NB4 (cell line): Measurements from ENCODE around the gene TIMP4.

Source experiments
- DNase-seq: peaks from one replicate; pipeline ENCODE4 v3.0.0; 2010; ENCODE audit warnings: low read depth
- H3K4me3 ChIP-seq: one replicate; pipeline ENCODE4 v1.5.1; 2011; ENCODE audit warnings: mild to moderate bottlenecking, low read depth, low read length, moderate library complexity
- MAX ChIP-seq: IDR thresholded peaks from 2 replicates; pipeline ENCODE4 v1.6.1; 2011; ENCODE audit warnings: low read depth, low read length
- MYC ChIP-seq: IDR thresholded peaks from 2 replicates; pipeline ENCODE4 v1.6.1; 2011; ENCODE audit warnings: low read depth, low read length
- POLR2A ChIP-seq: IDR thresholded peaks from 2 replicates; pipeline ENCODE4 v1.6.1; 2011; ENCODE audit warnings: mild to moderate bottlenecking; ENCODE audit not compliant: insufficient read length; ENCODE audit errors: extremely low read depth
- TF ChIP-seq, protein P1 (sequence below): IDR thresholded peaks from one replicate; pipeline ENCODE4 v1.5.1; 2012; ENCODE audit warnings: low read depth, low read length

TIMP4 gene

DNA sequence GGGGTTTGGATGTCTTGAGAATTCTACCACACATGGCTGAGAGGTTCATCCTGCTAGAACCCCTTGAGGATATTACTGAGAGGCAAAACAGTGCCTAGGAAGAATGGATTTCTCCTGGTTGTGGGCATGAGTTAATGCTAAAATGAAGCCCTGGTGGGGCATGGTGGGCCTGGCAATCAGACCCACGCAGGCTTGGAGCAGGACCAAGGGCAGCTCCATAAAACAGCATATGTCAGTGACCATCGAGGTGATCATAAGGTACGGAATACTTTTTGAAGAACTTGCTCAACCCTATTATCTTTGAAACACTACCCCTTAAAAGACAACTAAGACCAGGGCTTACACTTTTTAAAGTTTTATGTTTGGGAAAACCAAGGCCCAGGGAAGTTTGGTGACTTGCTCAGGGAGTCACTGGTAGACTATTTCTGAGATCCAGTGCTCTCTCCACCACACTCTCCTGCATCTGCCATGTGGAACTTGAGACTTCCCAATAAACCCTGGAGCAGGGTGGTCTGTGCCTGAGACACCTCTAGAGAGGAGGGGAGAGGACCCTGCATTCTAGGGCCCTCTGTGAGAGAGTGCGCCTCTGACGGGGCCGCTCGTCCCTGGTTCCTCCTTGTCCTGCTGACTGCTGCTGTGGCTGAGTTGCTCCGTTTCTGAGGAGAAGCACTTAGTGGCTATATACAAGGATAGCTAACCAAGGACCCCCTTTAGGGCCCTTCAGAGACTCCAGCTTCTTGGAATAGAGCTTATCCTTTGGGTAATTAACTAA is 28.0 kb upstream of the TIMP4 start:
- no peak for TF ChIP-seq MAX
- TF ChIP-seq, protein P1, sequence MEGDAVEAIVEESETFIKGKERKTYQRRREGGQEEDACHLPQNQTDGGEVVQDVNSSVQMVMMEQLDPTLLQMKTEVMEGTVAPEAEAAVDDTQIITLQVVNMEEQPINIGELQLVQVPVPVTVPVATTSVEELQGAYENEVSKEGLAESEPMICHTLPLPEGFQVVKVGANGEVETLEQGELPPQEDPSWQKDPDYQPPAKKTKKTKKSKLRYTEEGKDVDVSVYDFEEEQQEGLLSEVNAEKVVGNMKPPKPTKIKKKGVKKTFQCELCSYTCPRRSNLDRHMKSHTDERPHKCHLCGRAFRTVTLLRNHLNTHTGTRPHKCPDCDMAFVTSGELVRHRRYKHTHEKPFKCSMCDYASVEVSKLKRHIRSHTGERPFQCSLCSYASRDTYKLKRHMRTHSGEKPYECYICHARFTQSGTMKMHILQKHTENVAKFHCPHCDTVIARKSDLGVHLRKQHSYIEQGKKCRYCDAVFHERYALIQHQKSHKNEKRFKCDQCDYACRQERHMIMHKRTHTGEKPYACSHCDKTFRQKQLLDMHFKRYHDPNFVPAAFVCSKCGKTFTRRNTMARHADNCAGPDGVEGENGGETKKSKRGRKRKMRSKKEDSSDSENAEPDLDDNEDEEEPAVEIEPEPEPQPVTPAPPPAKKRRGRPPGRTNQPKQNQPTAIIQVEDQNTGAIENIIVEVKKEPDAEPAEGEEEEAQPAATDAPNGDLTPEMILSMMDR = no peak
- TF ChIP-seq POLR2A = no peak
- no peak for TF ChIP-seq MYC
- DNase-seq = peak; percentile 21
- H3K4me3 ChIP-seq = peak overlapping the region; percentile 6

- no peak for DNase-seq
- TF ChIP-seq, protein P1 = no peak
- no peak for TF ChIP-seq POLR2A
- no peak for TF ChIP-seq MYC
- no peak for TF ChIP-seq MAX
- no peak overlapping the region for H3K4me3 ChIP-seq
These were observed 27.3 kb upstream of the TIMP4 start for GRCh38 chr3:12186046-12186445.

- no peak overlapping the region for H3K4me3 ChIP-seq
- TF ChIP-seq, protein P1 = no peak
- no peak for TF ChIP-seq MAX
- DNase-seq = no peak
These were observed 26.5 kb upstream of the TIMP4 start for GRCh38 chr3:12185172-12185710.

- no peak overlapping the region for H3K4me3 ChIP-seq
- no peak for DNase-seq
- no peak for TF ChIP-seq MAX
- no peak for TF ChIP-seq POLR2A
- TF ChIP-seq MYC = no peak
- TF ChIP-seq, protein P1 = no peak
These were observed 25.8 kb upstream of the TIMP4 start for GRCh38 chr3:12184541-12184940.

DNA sequence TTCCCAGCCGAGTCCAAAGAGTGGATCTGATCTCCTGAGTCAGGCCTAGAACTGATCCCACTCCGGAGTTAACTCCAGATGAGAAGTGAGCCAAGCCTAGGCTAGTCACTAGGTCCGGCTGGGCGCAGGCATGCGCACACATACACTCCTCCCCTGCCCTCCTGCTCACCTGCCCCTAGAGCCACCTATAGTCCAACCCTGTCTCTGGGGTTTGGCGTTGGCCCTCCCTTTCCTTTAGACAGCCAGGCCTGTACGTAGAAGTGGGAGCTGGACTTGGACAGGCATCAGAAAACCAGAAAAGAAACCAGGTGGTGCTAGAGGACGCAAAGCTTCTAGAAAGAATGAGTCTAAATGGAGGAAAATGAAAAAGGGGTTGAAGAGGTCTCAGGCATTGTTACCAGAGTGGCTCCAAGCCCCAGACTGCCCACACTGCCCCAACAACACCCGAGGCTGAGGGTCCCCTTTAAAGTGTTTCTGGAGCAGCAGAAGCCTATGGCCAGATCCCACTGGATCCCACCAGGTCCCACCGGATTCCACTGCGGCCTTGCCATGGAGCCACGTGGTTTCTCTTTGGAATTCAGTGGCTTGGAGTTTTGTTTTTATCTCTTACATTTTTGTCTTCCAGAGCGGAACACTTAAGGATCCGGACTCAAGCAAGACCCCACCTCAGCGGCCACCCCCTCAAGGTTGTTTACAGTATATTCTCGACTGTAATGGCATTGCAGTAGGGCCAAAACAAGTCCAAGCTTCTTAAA is 24.2 kb upstream of the TIMP4 start:
- TF ChIP-seq, protein P1 = no peak
- TF ChIP-seq POLR2A = no peak
- no peak for TF ChIP-seq MAX
- TF ChIP-seq MYC = no peak
- no peak overlapping the region for H3K4me3 ChIP-seq
- no peak for DNase-seq
